Panc1 (cell line): ENCODE data around the gene CD226. TPM values are rescaled to one million over a fixed set of nuclear protein-coding genes. Genes with fewer than 3 reads are reported as not detected.
"Not testable (repeated sequence)": the region's sequence is repeated elsewhere in the genome, so short reads cannot be mapped to it uniquely, and the experiment has no call there.

Experiments used
- ATAC-seq: fragments of 200-7000 bp; cut with Tn5 transposase; 2 replicates; pipeline ENCODE4 v1.9.1; 2020; ENCODE audit warnings: mild to moderate bottlenecking, moderate library complexity
- BruUV-seq: library from RNA; stranded (reverse); fragments of 400-500 nt; replicated peaks from 2 replicates; lab custom pipeline; 2021; lab: Mats Ljungman, UMichigan
- CTCF ChIA-PET: fragments of 300-600 bp; sonication (Branson Sonifier 250); formaldehyde crosslinking; loops from one replicate; lab custom pipeline; 2022; ENCODE audit warnings: antibody characterized with exemption; lab: Charles Lee
- POLR2A ChIA-PET: fragments of 300-600 bp; sonication (Branson Sonifier 250); formaldehyde crosslinking; loops from one replicate; lab custom pipeline; 2022; ENCODE audit warnings: antibody characterized with exemption; lab: Charles Lee
- DNase-seq: peaks from one replicate; pipeline ENCODE4 v3.0.0-alpha.2; 2010; ENCODE audit warnings: low read depth, low spot score
- H3K27ac ChIP-seq: 2 replicates; pipeline ENCODE4 v1.5.1; 2011; ENCODE audit warnings: mild to moderate bottlenecking, low read length, inconsistent platforms
- H3K27me3 ChIP-seq: fragments of 200-500 bp; sonication (Bioruptor generic); 2 replicates; pipeline ENCODE4 v1.6.0; 2014; ENCODE audit warnings: low read length, inconsistent platforms; ENCODE audit not compliant: control insufficient read depth, insufficient read depth
- H3K36me3 ChIP-seq: fragments of 200-500 bp; sonication (Bioruptor generic); 2 replicates; pipeline ENCODE4 v1.5.1; 2014; ENCODE audit warnings: inconsistent platforms, mild to moderate bottlenecking, low read length, moderate library complexity; ENCODE audit not compliant: control insufficient read depth, insufficient read depth
- H3K4me1 ChIP-seq: 2 replicates; pipeline ENCODE4 v1.5.1; 2011; ENCODE audit warnings: inconsistent platforms, mild to moderate bottlenecking, low read length, moderate library complexity; ENCODE audit not compliant: control insufficient read depth, insufficient read depth
- H3K4me3 ChIP-seq, 2 experiments: 2 replicates each; pipeline ENCODE4 v1.5.1; 2011 to 2012; ENCODE audit warnings: low read depth in 2 of 2, low read length in 2 of 2, mild to moderate bottlenecking in 2 of 2, inconsistent platforms in 1 of 2, moderate library complexity in 1 of 2
- H3K9me3 ChIP-seq: fragments of 200-500 bp; sonication (Bioruptor generic); 2 replicates; pipeline ENCODE4 v1.5.1; 2014; ENCODE audit warnings: low read depth, mild to moderate bottlenecking, inconsistent platforms, low read length, moderate library complexity; ENCODE audit not compliant: control insufficient read depth, insufficient read depth
- POLR2AphosphoS5 ChIP-seq: IDR thresholded peaks from 2 replicates; pipeline ENCODE4 v1.6.1; 2012; ENCODE audit warnings: mild to moderate bottlenecking, low read depth, low read length, moderate library complexity
- REST ChIP-seq, 2 experiments: IDR thresholded peaks; 2 replicates each; pipeline ENCODE4 v1.6.1; 2011 to 2012; ENCODE audit warnings: low read depth in 2 of 2, control low read depth in 1 of 2, low read length in 1 of 2, mild to moderate bottlenecking in 1 of 2, moderate library complexity in 1 of 2; ENCODE audit not compliant: insufficient read depth in 1 of 2
- SIN3A ChIP-seq: IDR thresholded peaks from 2 replicates; pipeline ENCODE4 v1.6.1; 2012; ENCODE audit warnings: low read depth, mild to moderate bottlenecking, low read length, moderate library complexity, borderline replicate concordance; ENCODE audit not compliant: insufficient read depth
- TCF7L2 ChIP-seq: IDR thresholded peaks from 2 replicates; pipeline ENCODE4 v1.6.1; 2011; ENCODE audit warnings: mild to moderate bottlenecking, low read depth, low read length, inconsistent platforms
- in situ Hi-C: cut with HindIII; loops from 2 replicates; pipeline ENCODE4 v1.10.0; 2016; ENCODE audit warnings: low sequenced_read_pairs, low pct_unique_long_range_greater_than_20kb
- intact Hi-C: fragments of 100-400 bp; cut with micrococcal nuclease; formaldehyde crosslinking; loops from one replicate; pipeline ENCODE4 v1.10.0; 2022; ENCODE audit not compliant: unreplicated experiment
- total RNA-seq: library from RNA; stranded (reverse); gene quantifications from one replicate; pipeline ENCODE4 v1.2.1, GENCODE V29; 2021; ENCODE audit not compliant: unreplicated experiment
- TF ChIP-seq, protein P1 (sequence below): fragments of 450-650 bp; IDR thresholded peaks from 2 replicates; pipeline ENCODE4 v1.5.1; 2017; ENCODE audit warnings: mild to moderate bottlenecking

The CD226 gene
- total RNA-seq, 1 experiment from 2014 or later, result 0.95 TPM

DNA sequence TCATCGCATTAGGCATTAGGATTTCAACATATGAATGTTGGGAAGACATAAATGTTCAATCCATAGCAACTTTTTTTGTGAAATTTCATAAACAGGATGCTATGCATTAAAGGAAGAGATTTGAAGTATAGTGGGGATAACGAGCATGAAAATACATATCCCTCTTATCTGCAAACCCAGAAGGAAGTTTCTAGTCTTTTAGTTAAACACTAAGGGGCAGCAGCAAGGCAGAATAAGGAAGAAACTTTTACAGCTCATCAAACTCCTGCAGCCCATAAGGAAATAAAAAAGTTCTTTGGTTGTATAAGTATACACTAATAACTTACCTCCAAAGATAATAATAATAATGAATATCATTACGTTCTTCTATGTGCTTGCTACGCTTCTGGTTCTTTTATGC is 81.5 kb downstream of the CD226 start:
- Histone ChIP-seq H3K9me3 (no peaks in the 10 kb centered on the region), H3K27me3 (no peaks in the 10 kb centered on the region), H3K4me3 (no peak overlapping the region), H3K4me1 (no peaks in the 10 kb centered on the region), H3K27ac (no peak overlapping the region), H3K36me3 (no peaks in the 10 kb centered on the region)
- in situ Hi-C loops (no loop called here), intact Hi-C loops (no loop called here)
- ChIA-PET POLR2A (no interaction called here), CTCF (no interaction called here)
- DNase-seq, result no peak
- no peak for ATAC-seq
- BruUV-seq, result no TSS peak
- TF ChIP-seq, protein P1, sequence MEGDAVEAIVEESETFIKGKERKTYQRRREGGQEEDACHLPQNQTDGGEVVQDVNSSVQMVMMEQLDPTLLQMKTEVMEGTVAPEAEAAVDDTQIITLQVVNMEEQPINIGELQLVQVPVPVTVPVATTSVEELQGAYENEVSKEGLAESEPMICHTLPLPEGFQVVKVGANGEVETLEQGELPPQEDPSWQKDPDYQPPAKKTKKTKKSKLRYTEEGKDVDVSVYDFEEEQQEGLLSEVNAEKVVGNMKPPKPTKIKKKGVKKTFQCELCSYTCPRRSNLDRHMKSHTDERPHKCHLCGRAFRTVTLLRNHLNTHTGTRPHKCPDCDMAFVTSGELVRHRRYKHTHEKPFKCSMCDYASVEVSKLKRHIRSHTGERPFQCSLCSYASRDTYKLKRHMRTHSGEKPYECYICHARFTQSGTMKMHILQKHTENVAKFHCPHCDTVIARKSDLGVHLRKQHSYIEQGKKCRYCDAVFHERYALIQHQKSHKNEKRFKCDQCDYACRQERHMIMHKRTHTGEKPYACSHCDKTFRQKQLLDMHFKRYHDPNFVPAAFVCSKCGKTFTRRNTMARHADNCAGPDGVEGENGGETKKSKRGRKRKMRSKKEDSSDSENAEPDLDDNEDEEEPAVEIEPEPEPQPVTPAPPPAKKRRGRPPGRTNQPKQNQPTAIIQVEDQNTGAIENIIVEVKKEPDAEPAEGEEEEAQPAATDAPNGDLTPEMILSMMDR, result no peak
- TF ChIP-seq SIN3A (no peak), POLR2AphosphoS5 (no peak), TCF7L2 (no peak), REST (IDR thresholded peaks at IDR 0.05; ENCODE audit: insufficient read depth in 1 of 2, low read depth in 2 of 2, low read length in 1 of 2) (no peak)

DNA sequence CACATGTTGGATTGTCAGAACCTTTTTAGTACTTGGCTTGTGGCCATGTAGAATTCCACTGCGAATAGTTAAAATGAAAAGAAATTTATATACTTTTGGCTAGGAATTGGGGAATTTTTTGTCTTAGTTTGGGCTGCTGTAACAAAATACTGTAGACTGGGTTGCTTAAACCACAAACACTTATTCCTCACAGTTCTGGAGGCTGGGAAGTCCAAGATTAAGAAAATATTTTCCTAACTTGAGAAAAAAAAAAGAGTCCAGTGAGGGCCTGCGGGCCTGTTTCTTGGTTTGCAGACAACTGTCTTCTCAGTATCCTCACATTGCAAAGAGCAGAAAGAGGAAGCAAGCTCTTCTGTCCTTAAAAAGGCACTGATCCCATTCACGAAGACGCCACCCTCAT is 81.9 kb downstream of the CD226 start:
- no peak for TF ChIP-seq POLR2AphosphoS5
- TF ChIP-seq, protein P1, result no peak
- TF ChIP-seq REST (IDR thresholded peaks at IDR 0.05; ENCODE audit: insufficient read depth in 1 of 2, low read depth in 2 of 2, low read length in 1 of 2), result no peak
- TF ChIP-seq TCF7L2, result no peak
- TF ChIP-seq SIN3A, result no peak
- ATAC-seq, result no peak
- no peak for DNase-seq
- Histone ChIP-seq H3K4me1 (no peaks in the 10 kb centered on the region), H3K9me3 (no peaks in the 10 kb centered on the region), H3K36me3 (no peaks in the 10 kb centered on the region), H3K27me3 (no peaks in the 10 kb centered on the region), H3K27ac (no peak overlapping the region), H3K4me3 (no peak overlapping the region)
- intact Hi-C loops, result no loop called here
- BruUV-seq, result no TSS peak
- in situ Hi-C loops, result no loop called here
- CTCF ChIA-PET, result no interaction called here
- POLR2A ChIA-PET, result no interaction called here

DNA sequence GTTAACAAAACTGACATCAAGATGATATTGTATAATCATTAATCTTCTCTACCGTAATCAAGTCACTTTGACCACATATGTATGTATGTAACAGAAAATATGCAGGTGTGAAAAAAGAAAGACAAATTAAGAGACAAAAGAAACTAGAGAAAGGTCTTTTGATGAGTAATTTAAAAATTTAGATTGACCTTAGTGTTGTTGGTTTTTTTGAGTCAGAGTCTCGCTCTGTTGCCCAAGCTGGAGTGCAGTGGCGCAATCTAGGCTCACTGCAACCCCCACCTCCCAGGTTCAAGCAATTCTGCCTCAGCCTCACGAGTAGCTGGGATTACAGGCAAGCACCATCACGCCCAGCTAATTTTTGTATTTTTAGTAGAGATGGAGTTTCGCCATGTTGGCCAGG is 82.9 kb downstream of the CD226 start:
- ATAC-seq, intact Hi-C loops: not testable (repeated sequence)
- CTCF ChIA-PET, result interaction anchor here (0.9 kb wide), 1 partner anchor 1221 kb away, joined by 4 read pairs; no protein-coding TSS in a partner anchor

More for the DNA sequence above, 82.9 kb downstream of the CD226 start:
- BruUV-seq, DNase-seq, H3K4me3 ChIP-seq, H3K9me3 ChIP-seq, POLR2A ChIA-PET, H3K27ac ChIP-seq, H3K36me3 ChIP-seq, in situ Hi-C loops, H3K4me1 ChIP-seq, H3K27me3 ChIP-seq: not testable (repeated sequence)
